Thyroid gland (tissue), 4 donors: Measurements from ENCODE around the gene SNX24. TPM values are rescaled to one million over a fixed set of nuclear protein-coding genes. Genes with fewer than 3 reads are reported as not detected.

Experiments used
- DNase-seq, 2 donors: peaks; one replicate each; pipeline ENCODE4 v3.0.0-alpha.2; 2019
- H3K27ac ChIP-seq, 3 donors: fragments of 200-600 bp; sonication (generic); 1 replicate in 2 of 3; 2 replicates in 1 of 3; pipeline ENCODE4 v1.5.1; 2016 to 2019; ENCODE audit warnings: mild to moderate bottlenecking in 1 of 3, moderate library complexity in 1 of 3
- H3K27me3 ChIP-seq: fragments of 200-600 bp; sonication (generic); one replicate; pipeline ENCODE4 v1.5.1; 2019
- H3K36me3 ChIP-seq, 2 donors: fragments of 200-600 bp; sonication (generic); one replicate each; pipeline ENCODE4 v1.5.1; 2016 to 2019
- H3K4me1 ChIP-seq, 2 donors: fragments of 200-600 bp; sonication (generic); one replicate each; pipeline ENCODE4 v1.5.1; 2017 to 2019
- H3K4me3 ChIP-seq, 3 donors: fragments of 200-600 bp; sonication (generic); replicated peaks in 1 of 3; 1 replicate in 2 of 3; 2 replicates in 1 of 3; pipeline ENCODE4 v1.5.1; 2016; ENCODE audit warnings: mild to moderate bottlenecking in 1 of 3
- H3K9me3 ChIP-seq: fragments of 200-600 bp; sonication (generic); one replicate; pipeline ENCODE4 v1.5.1; 2017
- POLR2A ChIP-seq, 2 donors: fragments of 450-650 bp; IDR thresholded peaks; one replicate each; pipeline ENCODE4 v1.6.1; 2017; ENCODE audit warnings: antibody characterized with exemption in 2 of 2, mild to moderate bottlenecking in 2 of 2, moderate library complexity in 1 of 2
- WGBS, 2 donors: methylation state at CpG; one replicate each; pipeline ENCODE4 v1.1.5; 2017; 5-methylcytosine and 5-hydroxymethylcytosine counted together
- intact Hi-C: fragments of 100-400 bp; cut with DNase I; formaldehyde crosslinking; loops from one replicate; pipeline ENCODE4 v1.15.1; 2023
- total RNA-seq, 4 donors: library from RNA; depleted of rRNA; stranded (reverse); fragments of >200 nt; gene quantifications; one replicate each; pipeline ENCODE4 v1.2.3, GENCODE V29; 2016
- TF ChIP-seq, protein P1 (sequence below), 6 experiments: fragments of 200-600 bp in 3 of 6; fragments of 450-650 bp in 3 of 6; sonication (generic) in 3 of 6; IDR thresholded peaks; one replicate each; pipeline ENCODE4 v1.5.1; 2016 to 2019; ENCODE audit warnings: antibody characterized with exemption in 6 of 6, mild to moderate bottlenecking in 2 of 6, inconsistent platforms in 1 of 6, moderate library complexity in 1 of 6

The SNX24 gene
- total RNA-seq, 4 donors from 2014 or later: 17.1 to 39.7 (median 33.1) TPM

- TF ChIP-seq, protein P1, sequence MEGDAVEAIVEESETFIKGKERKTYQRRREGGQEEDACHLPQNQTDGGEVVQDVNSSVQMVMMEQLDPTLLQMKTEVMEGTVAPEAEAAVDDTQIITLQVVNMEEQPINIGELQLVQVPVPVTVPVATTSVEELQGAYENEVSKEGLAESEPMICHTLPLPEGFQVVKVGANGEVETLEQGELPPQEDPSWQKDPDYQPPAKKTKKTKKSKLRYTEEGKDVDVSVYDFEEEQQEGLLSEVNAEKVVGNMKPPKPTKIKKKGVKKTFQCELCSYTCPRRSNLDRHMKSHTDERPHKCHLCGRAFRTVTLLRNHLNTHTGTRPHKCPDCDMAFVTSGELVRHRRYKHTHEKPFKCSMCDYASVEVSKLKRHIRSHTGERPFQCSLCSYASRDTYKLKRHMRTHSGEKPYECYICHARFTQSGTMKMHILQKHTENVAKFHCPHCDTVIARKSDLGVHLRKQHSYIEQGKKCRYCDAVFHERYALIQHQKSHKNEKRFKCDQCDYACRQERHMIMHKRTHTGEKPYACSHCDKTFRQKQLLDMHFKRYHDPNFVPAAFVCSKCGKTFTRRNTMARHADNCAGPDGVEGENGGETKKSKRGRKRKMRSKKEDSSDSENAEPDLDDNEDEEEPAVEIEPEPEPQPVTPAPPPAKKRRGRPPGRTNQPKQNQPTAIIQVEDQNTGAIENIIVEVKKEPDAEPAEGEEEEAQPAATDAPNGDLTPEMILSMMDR (IDR thresholded peaks at IDR 0.05): no peak
- TF ChIP-seq POLR2A (IDR thresholded peaks at IDR 0.05): no peak
- Histone ChIP-seq H3K4me3 (no peak overlapping the region), H3K4me1 (no peaks in the 10 kb centered on the region), H3K9me3 (no peaks in the 10 kb centered on the region), H3K36me3 (no peaks in the 10 kb centered on the region), H3K27ac (no peak overlapping the region), H3K27me3 (no peaks in the 10 kb centered on the region)
- DNase-seq: no peak
- WGBS, 2 donors: 90 to 100% methylated on average over 1 of the region's 1 CpG
- intact Hi-C loops: no loop called here
Measured at GRCh38 chr5:122864842-122865241, 19.4 kb downstream of the SNX24 start.

GRCh38 chr5:122870219-122870856 is 24.9 kb downstream of the SNX24 start:
- DNase-seq: no peak
- H3K4me1 ChIP-seq: no peaks in the 10 kb centered on the region
- H3K4me3 ChIP-seq: no peak overlapping the region
- no peaks in the 10 kb centered on the region for H3K27me3 ChIP-seq
- no peak overlapping the region for H3K27ac ChIP-seq
- WGBS, 2 donors: 85 to 87% methylated on average over 7 of the region's 7 CpGs
- no peaks in the 10 kb centered on the region for H3K36me3 ChIP-seq
- TF ChIP-seq, protein P1 (IDR thresholded peaks at IDR 0.05): no peak
- no peak for TF ChIP-seq POLR2A (IDR thresholded peaks at IDR 0.05)
- H3K9me3 ChIP-seq: no peaks in the 10 kb centered on the region
- intact Hi-C loops: no loop called here

GRCh38 chr5:122871661-122872060 is 26.2 kb downstream of the SNX24 start:
- Histone ChIP-seq H3K4me1 (no peaks in the 10 kb centered on the region), H3K27ac (no peak overlapping the region), H3K9me3 (no peaks in the 10 kb centered on the region), H3K36me3 (no peaks in the 10 kb centered on the region), H3K4me3 (no peak overlapping the region), H3K27me3 (no peaks in the 10 kb centered on the region)
- intact Hi-C loops: no loop called here
- WGBS, 2 donors: 87 to 89% methylated on average over 8 of the region's 8 CpGs
- DNase-seq: no peak
- TF ChIP-seq, protein P1 (IDR thresholded peaks at IDR 0.05): no peak
- TF ChIP-seq POLR2A (IDR thresholded peaks at IDR 0.05): no peak

- 80 to 89% methylated on average over 4 of the region's 4 CpGs for WGBS, 2 donors
- H3K4me3 ChIP-seq: no peak overlapping the region
- TF ChIP-seq, protein P1 (IDR thresholded peaks at IDR 0.05): no peak
- TF ChIP-seq POLR2A (IDR thresholded peaks at IDR 0.05): no peak
- H3K27ac ChIP-seq: no peak overlapping the region
- no peaks in the 10 kb centered on the region for H3K36me3 ChIP-seq
- peaks cover 0 to 3% of the 10 kb centered on the region in 2 donors for H3K4me1 ChIP-seq
- intact Hi-C loops: no loop called here
- no peaks in the 10 kb centered on the region for H3K27me3 ChIP-seq
- no peaks in the 10 kb centered on the region for H3K9me3 ChIP-seq
- no peak for DNase-seq
Measured at GRCh38 chr5:122874179-122874875, 28.9 kb downstream of the SNX24 start.

DNA sequence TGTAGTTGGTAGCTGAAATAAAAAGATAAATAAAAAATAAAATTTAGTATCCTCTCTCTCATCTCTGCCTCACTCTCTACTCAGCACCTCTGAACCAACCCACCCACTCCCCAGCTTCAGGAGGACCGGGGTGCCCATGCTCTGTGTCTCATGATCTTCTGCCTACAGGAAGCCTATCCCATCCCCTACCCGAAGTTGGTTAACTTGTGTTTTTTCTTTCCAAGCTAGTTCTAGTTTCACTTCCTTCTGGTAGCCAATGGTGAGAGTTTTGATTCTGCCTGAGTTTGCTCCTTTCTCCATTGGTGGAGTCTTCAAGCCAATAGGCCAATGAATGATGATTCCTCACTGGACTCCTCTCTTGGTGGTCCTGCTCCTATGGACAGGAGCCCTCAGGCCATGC is 32.1 kb downstream of the SNX24 start:
- Histone ChIP-seq H3K9me3 (no peaks in the 10 kb centered on the region), H3K36me3 (no peaks in the 10 kb centered on the region), H3K27me3 (no peaks in the 10 kb centered on the region), H3K4me3 (no peak overlapping the region), H3K27ac (no peak overlapping the region), H3K4me1 (peaks cover 0 to 3% of the 10 kb centered on the region in 2 donors)
- 86 to 89% methylated on average over 2 of the region's 2 CpGs for WGBS, 2 donors
- DNase-seq: no peak
- intact Hi-C loops: no loop called here
- TF ChIP-seq, protein P1 (IDR thresholded peaks at IDR 0.05): no peak
- TF ChIP-seq POLR2A (IDR thresholded peaks at IDR 0.05): no peak
